GM10266 (cell line): ENCODE results near the gene PRDM12.

Experiments
- DNase-seq: peaks from one replicate; pipeline ENCODE4 v3.0.0; 2012; ENCODE audit errors: extremely low spot score
- CTCF ChIP-seq: IDR thresholded peaks from 2 replicates; pipeline ENCODE4 v1.5.1; 2012; ENCODE audit warnings: mild to moderate bottlenecking, low read depth; ENCODE audit not compliant: control insufficient read depth, insufficient read depth; ENCODE audit errors: missing control alignments

The PRDM12 gene

GRCh38 chr9:130692321-130692720, 27.9 kb downstream of the PRDM12 start:
- no peak for TF ChIP-seq CTCF
- no peak for DNase-seq

- no peak for DNase-seq
- TF ChIP-seq CTCF: no peak
Observed at GRCh38 chr9:130693101-130693425, 28.7 kb downstream of the PRDM12 start.

- peak; percentile 98 for DNase-seq
- TF ChIP-seq CTCF: no peak
Observed at GRCh38 chr9:130693426-130694191, 29.2 kb downstream of the PRDM12 start, which contains the start of gene EXOSC2. TSS of gene EXOSC2 (plus strand) at chr9:130693780. CDS start at chr9:130693792, 12 bp downstream.

- no peak for DNase-seq
- TF ChIP-seq CTCF: no peak
Observed at GRCh38 chr9:130694205-130694604, 29.8 kb downstream of the PRDM12 start.

- no peak for DNase-seq
- TF ChIP-seq CTCF: no peak
Observed at GRCh38 chr9:130696139-130696650, 31.8 kb downstream of the PRDM12 start.

GRCh38 chr9:130696996-130697395, 32.6 kb downstream of the PRDM12 start:
- no peak for TF ChIP-seq CTCF
- no peak for DNase-seq

GRCh38 chr9:130698514-130698913, 34.1 kb downstream of the PRDM12 start:
- no peak for DNase-seq
- TF ChIP-seq CTCF: no peak
